ENCODE data around the gene ARID1A.

- TF ChIP-seq POLR2A (IDR thresholded peaks at IDR 0.05): no peak
- no peak for TF ChIP-seq CTCF (IDR thresholded peaks at IDR 0.05)
- no peak for TF ChIP-seq EP300 (IDR thresholded peaks at IDR 0.05)
Observed at GRCh38 chr1:26787381-26787705, 91.5 kb downstream of the ARID1A start.

All from ovary (tissue), 3 donors.